ENCODE data around the gene APAF1.
"Not testable (repeated sequence)": the region's sequence is repeated elsewhere in the genome, so short reads cannot be mapped to it uniquely, and the experiment has no call there.

Gene APAF1

GRCh38 chr12:98745578-98746391 lies 100.7 kb downstream of the APAF1 start:
- DNase-seq (ENCODE audit: low read depth): peak; percentile 24
- no peak for TF ChIP-seq CTCF (conservative IDR thresholded peaks at IDR 0.05; ENCODE audit: low read length)
- peak overlapping the region; percentile 61 for H3K4me3 ChIP-seq (ENCODE audit: low read length)

- no peak overlapping the region for H3K4me3 ChIP-seq (ENCODE audit: low read length)
- no peak for DNase-seq (ENCODE audit: low read depth)
- TF ChIP-seq CTCF (conservative IDR thresholded peaks at IDR 0.05; ENCODE audit: low read length): no peak
Observed at GRCh38 chr12:98748463-98748862, 103.4 kb downstream of the APAF1 start.

GRCh38 chr12:98750511-98750910 lies 105.4 kb downstream of the APAF1 start:
- no peak overlapping the region for H3K4me3 ChIP-seq (ENCODE audit: low read length)
- peak; percentile 34 for DNase-seq (ENCODE audit: low read depth)
- no peak for TF ChIP-seq CTCF (conservative IDR thresholded peaks at IDR 0.05; ENCODE audit: low read length)

GRCh38 chr12:98751580-98752115 lies 106.6 kb downstream of the APAF1 start:
- H3K4me3 ChIP-seq (ENCODE audit: low read length): no peak overlapping the region
- TF ChIP-seq CTCF (conservative IDR thresholded peaks at IDR 0.05; ENCODE audit: low read length): no peak
- DNase-seq (ENCODE audit: low read depth): no peak

GRCh38 chr12:98752726-98753125 lies 107.6 kb downstream of the APAF1 start:
- DNase-seq (ENCODE audit: low read depth): peak; percentile 63
- H3K4me3 ChIP-seq (ENCODE audit: low read length): no peak overlapping the region
- no peak for TF ChIP-seq CTCF (conservative IDR thresholded peaks at IDR 0.05; ENCODE audit: low read length)

- no peak for TF ChIP-seq CTCF (conservative IDR thresholded peaks at IDR 0.05; ENCODE audit: low read length)
- DNase-seq (ENCODE audit: low read depth): peak; percentile 51
- H3K4me3 ChIP-seq (ENCODE audit: low read length): no peak overlapping the region
Observed at GRCh38 chr12:98754095-98754494, 109.0 kb downstream of the APAF1 start.

- peak; percentile 62 for DNase-seq (ENCODE audit: low read depth)
- H3K4me3 ChIP-seq (ENCODE audit: low read length): not testable (repeated sequence)
Observed at GRCh38 chr12:98755855-98756254, 110.8 kb downstream of the APAF1 start.

Measured in AG10803 (cell line).